SU-DHL-6 (cell line): Measurements from ENCODE around the gene PTPRJ.

ENCODE experiments used
- H2AFZ ChIP-seq: fragments of 200-600 bp; sonication (generic); 2 replicates; pipeline ENCODE4 v1.6.1; 2014; ENCODE audit warnings: low read depth, mild to moderate bottlenecking, moderate library complexity, mixed read lengths, antibody characterized with exemption, low read length; ENCODE audit not compliant: severe bottlenecking
- H3F3A ChIP-seq: fragments of 200-600 bp; shearing (Covaris generic); 2 replicates; pipeline ENCODE4 v1.6.0; 2016; ENCODE audit warnings: antibody characterized with exemption, mild to moderate bottlenecking; ENCODE audit not compliant: insufficient read depth
- H3K27ac ChIP-seq: fragments of 200-600 bp; sonication (generic); 2 replicates; pipeline ENCODE4 v1.5.1; 2016; ENCODE audit warnings: low read depth, mild to moderate bottlenecking, low read length, moderate library complexity, mixed read lengths
- H3K27me3 ChIP-seq: fragments of 200-600 bp; sonication (generic), shearing (Covaris generic); 2 replicates; pipeline ENCODE4 v1.6.0; 2014; ENCODE audit warnings: mild to moderate bottlenecking, low read length
- H3K36me3 ChIP-seq: fragments of 200-600 bp; sonication (generic); 2 replicates; pipeline ENCODE4 v1.6.1; 2014; ENCODE audit warnings: mild to moderate bottlenecking, low read length, mixed read lengths
- H3K4me2 ChIP-seq: fragments of 300-600, 200-600 bp; shearing (Covaris generic), sonication (generic); 2 replicates; pipeline ENCODE4 v1.6.0; 2014; ENCODE audit warnings: low read length, low read depth, mild to moderate bottlenecking; ENCODE audit not compliant: poor library complexity, severe bottlenecking
- H3K4me3 ChIP-seq: fragments of 200-600 bp; sonication (generic); 2 replicates; pipeline ENCODE4 v1.5.1; 2014; ENCODE audit warnings: antibody characterized with exemption, low read length, mild to moderate bottlenecking, mixed read lengths; ENCODE audit not compliant: insufficient read depth, poor library complexity, severe bottlenecking
- H3K79me2 ChIP-seq: fragments of 200-600 bp; sonication (generic); 2 replicates; pipeline ENCODE4 v1.6.1; 2014; ENCODE audit warnings: mild to moderate bottlenecking, low read length, moderate library complexity; ENCODE audit not compliant: insufficient read depth
- H3K9ac ChIP-seq: fragments of 200-600 bp; sonication (generic); 2 replicates; pipeline ENCODE4 v1.7.0; 2014; ENCODE audit warnings: mild to moderate bottlenecking, low read length
- H3K9me2 ChIP-seq: fragments of 200-600 bp; sonication (generic); replicated peaks from 2 replicates; pipeline ENCODE4 v1.6.1; 2014; ENCODE audit warnings: low read length; ENCODE audit not compliant: insufficient read depth
- H3K9me3 ChIP-seq: fragments of 200-600 bp; sonication (generic); 2 replicates; pipeline ENCODE4 v1.6.1; 2014; ENCODE audit warnings: low read length, mixed read lengths; ENCODE audit not compliant: insufficient read depth
- H4K20me1 ChIP-seq: fragments of 200-600 bp; sonication (generic); 2 replicates; pipeline ENCODE4 v1.6.1; 2014; ENCODE audit warnings: low read depth, mild to moderate bottlenecking, antibody characterized with exemption, low read length, moderate library complexity, mixed read lengths
- EZH2phosphoT487 ChIP-seq: fragments of 200-600 bp; sonication (generic), shearing (Covaris generic); conservative IDR thresholded peaks from 2 replicates; pipeline ENCODE4 v1.6.1; 2018; ENCODE audit warnings: mild to moderate bottlenecking, antibody characterized with exemption, low read length, moderate library complexity, mixed read lengths
- TF ChIP-seq, protein P1 (sequence below): fragments of 200-600 bp; sonication (generic); IDR thresholded peaks from one replicate; pipeline ENCODE4 v1.5.1; 2017; ENCODE audit warnings: antibody characterized with exemption, mild to moderate bottlenecking, low read length, moderate library complexity; ENCODE audit not compliant: insufficient read depth, poor library complexity, severe bottlenecking

PTPRJ gene

GRCh38 chr11:47994417-47994816, 14.1 kb downstream of the PTPRJ start:
- TF ChIP-seq, protein P1, sequence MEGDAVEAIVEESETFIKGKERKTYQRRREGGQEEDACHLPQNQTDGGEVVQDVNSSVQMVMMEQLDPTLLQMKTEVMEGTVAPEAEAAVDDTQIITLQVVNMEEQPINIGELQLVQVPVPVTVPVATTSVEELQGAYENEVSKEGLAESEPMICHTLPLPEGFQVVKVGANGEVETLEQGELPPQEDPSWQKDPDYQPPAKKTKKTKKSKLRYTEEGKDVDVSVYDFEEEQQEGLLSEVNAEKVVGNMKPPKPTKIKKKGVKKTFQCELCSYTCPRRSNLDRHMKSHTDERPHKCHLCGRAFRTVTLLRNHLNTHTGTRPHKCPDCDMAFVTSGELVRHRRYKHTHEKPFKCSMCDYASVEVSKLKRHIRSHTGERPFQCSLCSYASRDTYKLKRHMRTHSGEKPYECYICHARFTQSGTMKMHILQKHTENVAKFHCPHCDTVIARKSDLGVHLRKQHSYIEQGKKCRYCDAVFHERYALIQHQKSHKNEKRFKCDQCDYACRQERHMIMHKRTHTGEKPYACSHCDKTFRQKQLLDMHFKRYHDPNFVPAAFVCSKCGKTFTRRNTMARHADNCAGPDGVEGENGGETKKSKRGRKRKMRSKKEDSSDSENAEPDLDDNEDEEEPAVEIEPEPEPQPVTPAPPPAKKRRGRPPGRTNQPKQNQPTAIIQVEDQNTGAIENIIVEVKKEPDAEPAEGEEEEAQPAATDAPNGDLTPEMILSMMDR: no peak
- TF ChIP-seq EZH2phosphoT487: no peak
- H3K27me3 ChIP-seq: no peaks in the 10 kb centered on the region
- no peaks in the 10 kb centered on the region for H3K9me3 ChIP-seq
- no peak overlapping the region for H3K27ac ChIP-seq
- no peaks in the 10 kb centered on the region for H4K20me1 ChIP-seq
- no peak overlapping the region for H2AFZ ChIP-seq
- no peak overlapping the region for H3K9ac ChIP-seq
- no peaks in the 10 kb centered on the region for H3K9me2 ChIP-seq
- no peak overlapping the region for H3K4me2 ChIP-seq
- H3K79me2 ChIP-seq: no peaks in the 10 kb centered on the region
- no peaks in the 10 kb centered on the region for H3K36me3 ChIP-seq
- no peak overlapping the region for H3K4me3 ChIP-seq
- H3F3A ChIP-seq: no peaks in the 10 kb centered on the region

DNA sequence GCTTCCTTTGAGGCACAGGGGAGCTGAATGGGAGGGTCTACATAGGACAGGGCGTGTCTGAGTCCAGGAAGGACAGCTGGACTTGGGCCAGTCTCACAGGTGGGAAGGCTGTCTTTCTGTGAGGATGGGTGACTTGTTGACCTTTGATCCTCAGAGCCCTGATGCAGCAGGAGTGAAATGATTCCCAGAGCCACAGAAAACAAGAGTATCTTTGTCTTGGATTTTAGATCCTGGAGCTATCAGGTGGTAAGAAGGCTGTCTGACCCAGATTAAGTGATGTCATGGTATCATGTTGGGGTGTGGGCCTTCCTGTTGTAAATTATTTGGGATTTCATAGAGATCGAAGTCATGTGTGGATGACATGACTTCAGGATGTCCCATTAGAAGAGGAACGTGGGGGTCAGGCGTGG, 15.0 kb downstream of the PTPRJ start:
- TF ChIP-seq, protein P1: no peak
- no peak for TF ChIP-seq EZH2phosphoT487
- Histone ChIP-seq H4K20me1 (no peaks in the 10 kb centered on the region), H3K4me3 (no peak overlapping the region), H3F3A (no peaks in the 10 kb centered on the region), H3K9ac (no peak overlapping the region), H3K9me2 (no peaks in the 10 kb centered on the region), H3K79me2 (no peaks in the 10 kb centered on the region), H3K27me3 (no peaks in the 10 kb centered on the region), H3K9me3 (no peaks in the 10 kb centered on the region), H3K27ac (no peak overlapping the region), H2AFZ (no peak overlapping the region), H3K4me2 (no peak overlapping the region), H3K36me3 (no peaks in the 10 kb centered on the region)

DNA sequence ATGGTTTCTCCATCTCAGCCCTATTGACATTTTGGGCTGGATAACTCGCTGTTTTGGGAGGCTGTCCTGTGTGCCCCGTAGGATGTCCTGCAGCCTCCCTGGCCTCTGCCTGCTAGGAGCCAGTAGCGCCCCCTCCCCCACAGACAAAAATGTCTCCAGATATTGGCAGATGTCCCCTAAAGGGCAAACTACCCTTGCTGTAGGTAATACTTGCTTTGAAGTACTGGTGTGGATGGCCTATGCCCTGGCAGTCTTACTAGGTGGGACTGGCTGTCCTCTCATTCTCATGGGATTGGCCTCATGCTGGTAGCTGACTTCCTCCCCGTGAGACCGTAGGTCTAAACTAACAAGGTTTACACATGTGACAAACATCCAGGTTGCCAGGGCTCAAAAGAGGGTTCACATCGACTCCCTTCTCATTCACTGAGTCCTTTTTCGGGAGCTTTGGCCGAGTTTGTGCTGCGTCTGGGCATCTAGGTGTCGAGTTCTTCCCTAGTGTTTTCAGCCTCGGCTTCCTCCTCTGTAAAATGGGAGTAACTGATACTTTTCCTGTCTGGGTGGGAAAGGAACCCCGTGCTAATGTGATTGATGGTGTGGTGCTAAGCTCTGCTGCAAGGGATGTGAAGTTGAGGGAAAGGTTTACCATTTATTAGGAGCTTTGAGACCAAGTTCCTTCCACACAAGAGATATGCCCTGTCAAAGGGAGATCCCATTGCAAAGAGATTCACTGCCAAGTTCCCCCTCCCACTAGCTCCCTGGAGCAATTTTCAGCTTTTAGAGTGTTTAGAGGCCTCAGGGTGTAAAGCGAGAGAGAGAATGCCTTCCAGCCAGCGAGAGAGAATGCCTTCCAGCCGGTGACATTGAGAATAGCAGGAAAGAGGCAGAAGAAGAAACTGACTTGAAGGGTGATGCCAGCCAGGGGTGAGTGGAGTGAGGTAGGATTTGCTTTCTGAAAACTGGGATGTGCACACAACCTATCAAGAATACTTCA, 17.0 kb downstream of the PTPRJ start:
- Histone ChIP-seq H3K9me3 (no peaks in the 10 kb centered on the region), H3K4me2 (no peak overlapping the region), H3K27ac (no peak overlapping the region), H3K9ac (no peak overlapping the region), H3K4me3 (no peak overlapping the region), H2AFZ (no peak overlapping the region), H3K27me3 (no peaks in the 10 kb centered on the region), H4K20me1 (no peaks in the 10 kb centered on the region), H3K79me2 (no peaks in the 10 kb centered on the region), H3K36me3 (no peaks in the 10 kb centered on the region), H3K9me2 (no peaks in the 10 kb centered on the region), H3F3A (no peaks in the 10 kb centered on the region)
- no peak for TF ChIP-seq EZH2phosphoT487
- TF ChIP-seq, protein P1: no peak
